ENCODE measurements around the gene OBSL1.
A peak's percentile ranks its signal among the peaks of the same experiment; 100 is the strongest.

Gene OBSL1

GRCh38 chr2:219554350-219554749, 17.0 kb downstream of the OBSL1 start:
- TF ChIP-seq CTCF (IDR thresholded peaks at IDR 0.05) = no peak
- TF ChIP-seq ZFX (IDR thresholded peaks at IDR 0.05; ENCODE audit: borderline replicate concordance) = no peak
- no peak overlapping the region for H3K27ac ChIP-seq

GRCh38 chr2:219553463-219553963, 17.8 kb downstream of the OBSL1 start:
- H3K27ac ChIP-seq = no peak overlapping the region
- no peak for TF ChIP-seq CTCF (IDR thresholded peaks at IDR 0.05)
- no peak for TF ChIP-seq ZFX (IDR thresholded peaks at IDR 0.05; ENCODE audit: borderline replicate concordance)

- TF ChIP-seq CTCF (IDR thresholded peaks at IDR 0.05) = no peak
- TF ChIP-seq ZFX (IDR thresholded peaks at IDR 0.05; ENCODE audit: borderline replicate concordance) = no peak
- H3K27ac ChIP-seq = no peak overlapping the region
Measured at GRCh38 chr2:219553168-219553417, 18.2 kb downstream of the OBSL1 start.

- peak overlapping the region; percentile 62 for H3K27ac ChIP-seq
- no peak for TF ChIP-seq CTCF (IDR thresholded peaks at IDR 0.05)
- no peak for TF ChIP-seq ZFX (IDR thresholded peaks at IDR 0.05; ENCODE audit: borderline replicate concordance)
Measured at GRCh38 chr2:219552382-219553167, 18.8 kb downstream of the OBSL1 start.

GRCh38 chr2:219551441-219552381, 19.6 kb downstream of the OBSL1 start:
- peak overlapping the region; percentile 62 for H3K27ac ChIP-seq
- TF ChIP-seq CTCF (IDR thresholded peaks at IDR 0.05) (no peak), ZFX (IDR thresholded peaks at IDR 0.05; ENCODE audit: borderline replicate concordance) (no peak)

GRCh38 chr2:219549619-219550018, 21.7 kb downstream of the OBSL1 start:
- TF ChIP-seq CTCF (IDR thresholded peaks at IDR 0.05) (no peak), ZFX (IDR thresholded peaks at IDR 0.05; ENCODE audit: borderline replicate concordance) (no peak)
- no peak overlapping the region for H3K27ac ChIP-seq

GRCh38 chr2:219548990-219549389, 22.3 kb downstream of the OBSL1 start:
- TF ChIP-seq ZFX (IDR thresholded peaks at IDR 0.05; ENCODE audit: borderline replicate concordance) (no peak), CTCF (IDR thresholded peaks at IDR 0.05) (no peak)
- no peak overlapping the region for H3K27ac ChIP-seq
